Measurements from ENCODE around the gene FHOD3.
"Not testable (repeated sequence)": the region's sequence is repeated elsewhere in the genome, so short reads cannot be mapped to it uniquely, and the experiment has no call there.

The FHOD3 gene

DNA sequence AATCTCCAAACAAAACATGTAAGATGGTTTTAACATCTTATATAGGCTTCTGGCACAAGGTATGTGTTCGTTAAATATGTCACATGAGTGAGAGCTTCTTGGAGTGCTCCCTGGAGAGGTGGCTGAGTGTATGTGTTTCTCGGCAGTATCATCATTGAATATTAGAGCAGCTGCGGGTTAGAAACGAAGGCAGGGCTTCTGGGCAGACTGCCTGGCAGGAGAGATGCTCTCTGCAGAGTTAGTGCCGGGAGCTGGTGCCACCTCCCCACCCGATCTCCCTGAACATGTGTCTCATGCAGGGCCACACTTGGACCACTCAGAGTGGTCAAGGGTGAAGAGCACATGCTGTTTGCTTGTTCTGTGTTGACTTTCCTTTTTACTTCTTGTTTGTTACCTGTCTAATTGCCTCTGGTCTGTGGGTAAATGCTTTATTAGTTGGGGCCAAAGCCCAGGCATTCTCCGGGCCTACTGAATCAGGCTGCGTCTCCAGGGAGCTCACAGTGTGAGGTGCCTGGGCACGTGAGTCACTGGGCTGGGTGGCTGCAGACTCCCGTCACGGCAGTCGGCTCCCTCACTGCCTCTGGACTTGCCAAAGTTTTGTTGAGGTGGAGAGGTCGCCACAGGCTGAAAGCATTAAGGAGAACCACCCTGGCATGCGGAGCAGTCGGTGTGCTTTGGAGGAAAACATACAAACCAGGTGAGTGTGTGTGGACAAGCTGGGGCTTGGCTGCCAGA, 246.6 kb downstream of the FHOD3 start:
- TF ChIP-seq CTCF (IDR thresholded peaks at IDR 0.05; ENCODE audit: low read depth, low read length) = no peak
- no peak overlapping the region for H3K4me3 ChIP-seq (ENCODE audit: low read depth, low read length)

- no peak overlapping the region for H3K4me3 ChIP-seq (ENCODE audit: low read depth, low read length)
- no peak for TF ChIP-seq CTCF (IDR thresholded peaks at IDR 0.05; ENCODE audit: low read depth, low read length)
Measured at GRCh38 chr18:36545821-36546427, 248.4 kb downstream of the FHOD3 start.

DNA sequence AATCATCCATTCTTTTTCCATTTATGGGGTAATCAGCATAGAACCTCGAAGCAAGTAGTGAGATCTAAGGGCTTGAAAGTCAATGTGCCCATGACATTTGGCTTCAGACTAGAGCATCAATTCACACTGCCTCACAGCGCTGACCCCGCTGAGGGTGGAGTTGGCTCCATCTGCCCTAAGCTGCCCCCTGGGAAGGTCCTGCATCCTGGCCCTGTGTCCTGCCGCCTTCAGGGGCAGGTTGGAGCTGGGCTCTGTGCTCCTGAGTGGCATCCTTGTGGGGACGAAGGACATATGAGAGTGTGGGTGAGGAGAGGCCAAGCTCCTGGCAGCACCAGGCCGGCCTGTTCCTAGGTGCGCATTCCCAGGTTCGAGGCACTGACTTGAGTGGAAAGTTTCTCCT, 249.4 kb downstream of the FHOD3 start:
- no peak overlapping the region for H3K4me3 ChIP-seq (ENCODE audit: low read depth, low read length)
- TF ChIP-seq CTCF (IDR thresholded peaks at IDR 0.05; ENCODE audit: low read depth, low read length) = no peak

DNA sequence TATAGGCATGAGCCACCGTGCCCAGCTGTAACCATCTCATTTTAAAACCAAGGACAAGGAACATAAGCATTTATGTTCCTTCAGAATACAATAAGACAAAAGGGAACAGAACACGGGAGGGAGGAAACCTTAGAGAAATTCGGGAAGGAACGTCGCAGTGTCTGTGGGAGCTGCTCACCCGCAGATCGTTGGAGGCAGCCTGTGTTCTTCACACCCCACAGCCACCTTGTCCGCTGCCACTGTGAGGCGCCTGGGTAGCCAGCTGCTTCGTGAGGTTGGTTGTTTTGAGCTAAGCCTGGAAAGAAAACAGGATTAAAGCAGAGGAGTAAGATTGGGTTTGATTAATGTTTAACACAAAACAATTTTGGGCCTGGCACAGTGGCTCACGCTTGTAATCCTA, 250.0 kb downstream of the FHOD3 start:
- TF ChIP-seq CTCF (IDR thresholded peaks at IDR 0.05; ENCODE audit: low read depth, low read length) = no peak
- H3K4me3 ChIP-seq (ENCODE audit: low read depth, low read length) = no peak overlapping the region

GRCh38 chr18:36551274-36551673, 253.8 kb downstream of the FHOD3 start:
- not testable (repeated sequence) for H3K4me3 ChIP-seq (ENCODE audit: low read depth, low read length)

DNA sequence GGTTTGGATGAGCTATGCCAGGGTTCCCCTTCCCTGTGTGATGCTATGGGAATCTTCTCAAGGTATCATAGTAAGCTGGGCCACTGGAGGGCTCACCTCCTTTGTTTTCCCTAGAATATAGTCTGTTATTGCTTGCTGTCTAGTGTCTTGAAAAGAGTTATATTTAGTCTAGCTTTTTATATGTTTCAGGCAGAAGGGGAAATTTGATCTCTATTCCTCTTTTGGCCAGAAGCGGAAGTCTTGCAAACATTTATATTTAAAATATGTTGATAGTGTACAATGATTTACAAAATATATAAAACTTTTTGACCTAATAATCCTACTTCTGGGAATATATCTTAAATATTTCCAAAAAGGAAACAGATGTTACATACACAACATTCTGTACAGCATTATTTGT, 260.7 kb downstream of the FHOD3 start:
- TF ChIP-seq CTCF (IDR thresholded peaks at IDR 0.05; ENCODE audit: low read depth, low read length) = no peak
- no peak overlapping the region for H3K4me3 ChIP-seq (ENCODE audit: low read depth, low read length)

GRCh38 chr18:36559149-36559857, 261.8 kb downstream of the FHOD3 start:
- TF ChIP-seq CTCF (IDR thresholded peaks at IDR 0.05; ENCODE audit: low read depth, low read length) = no peak
- H3K4me3 ChIP-seq (ENCODE audit: low read depth, low read length) = no peak overlapping the region
